HG03432 (cell line): ENCODE measurements around the gene C1orf35.

ENCODE experiments used
- ATAC-seq: cut with Tn5 transposase; IDR thresholded peaks from one replicate; pipeline ENCODE4 v1.9.1; 2021; ENCODE audit warnings: mild to moderate bottlenecking, moderate library complexity; ENCODE audit not compliant: unreplicated experiment

Gene C1orf35

GRCh38 chr1:228096416-228097332 is 6.5 kb downstream of the C1orf35 start:
- no peak for ATAC-seq

GRCh38 chr1:228095938-228096337 is 7.2 kb downstream of the C1orf35 start:
- no peak for ATAC-seq

GRCh38 chr1:228095161-228095560 is 8.0 kb downstream of the C1orf35 start:
- no peak for ATAC-seq

- ATAC-seq: no peak
These were observed 8.6 kb downstream of the C1orf35 start for GRCh38 chr1:228094432-228095016.

- ATAC-seq: no peak
These were observed 9.8 kb downstream of the C1orf35 start for GRCh38 chr1:228093050-228093906.

- no peak for ATAC-seq
These were observed 10.6 kb downstream of the C1orf35 start for GRCh38 chr1:228092342-228093049.

GRCh38 chr1:228091084-228091483 is 12.0 kb downstream of the C1orf35 start:
- no peak for ATAC-seq

- no peak for ATAC-seq
These were observed 12.5 kb downstream of the C1orf35 start for GRCh38 chr1:228090613-228091081.

GRCh38 chr1:228089519-228090380 is 13.4 kb downstream of the C1orf35 start:
- peak; percentile 35 for ATAC-seq

- no peak for ATAC-seq
These were observed 14.3 kb downstream of the C1orf35 start for GRCh38 chr1:228088586-228089498.

GRCh38 chr1:228087771-228088251 is 15.3 kb downstream of the C1orf35 start:
- ATAC-seq: no peak

GRCh38 chr1:228085287-228085951 is 17.7 kb downstream of the C1orf35 start:
- ATAC-seq: no peak

GRCh38 chr1:228084797-228085196 is 18.3 kb downstream of the C1orf35 start:
- no peak for ATAC-seq

- no peak for ATAC-seq
These were observed 18.8 kb downstream of the C1orf35 start for GRCh38 chr1:228084325-228084724.

GRCh38 chr1:228083871-228084278 is 19.2 kb downstream of the C1orf35 start:
- no peak for ATAC-seq

GRCh38 chr1:228082918-228083870 is 19.9 kb downstream of the C1orf35 start:
- peak; percentile 25 for ATAC-seq
